Lung (tissue), 12 donors: ENCODE measurements around the gene NEDD8. TPM values are rescaled to one million over a fixed set of nuclear protein-coding genes. Genes with fewer than 3 reads are reported as not detected.
"Not testable (repeated sequence)": the region's sequence is repeated elsewhere in the genome, so short reads cannot be mapped to it uniquely, and the experiment has no call there.

ENCODE experiments used
- ATAC-seq: fragments of 200-7000 bp; cut with Tn5 transposase; one replicate; pipeline ENCODE4 v1.9.1; 2020; ENCODE audit warnings: moderate number of reproducible peaks; ENCODE audit not compliant: insufficient read depth, low FRiP score
- DNase-seq, 3 donors: peaks; one replicate each; pipeline ENCODE4 v3.0.0-alpha.2; 2013 to 2017
- H3K27ac ChIP-seq, 2 donors: one replicate each; pipeline ENCODE4 v1.5.1; 2013; ENCODE audit warnings: mild to moderate bottlenecking in 2 of 2, moderate library complexity in 2 of 2, control low read depth in 1 of 2, inconsistent platforms in 1 of 2, low read depth in 1 of 2, low read length in 1 of 2
- H3K27me3 ChIP-seq, 3 donors: one replicate each; pipeline ENCODE4 v1.5.1; 2013; ENCODE audit warnings: low read length in 2 of 3; ENCODE audit not compliant: control insufficient read depth in 3 of 3, insufficient read depth in 3 of 3
- H3K36me3 ChIP-seq, 4 donors: one replicate each; pipeline ENCODE4 v1.5.1; 2013; ENCODE audit warnings: low read length in 4 of 4, mild to moderate bottlenecking in 1 of 4, moderate library complexity in 1 of 4; ENCODE audit not compliant: control insufficient read depth in 4 of 4, insufficient read depth in 4 of 4
- H3K4me1 ChIP-seq, 5 donors: one replicate each; pipeline ENCODE4 v1.5.1; 2013; ENCODE audit warnings: low read length in 5 of 5, mild to moderate bottlenecking in 2 of 5, moderate library complexity in 1 of 5; ENCODE audit not compliant: control insufficient read depth in 5 of 5, insufficient read depth in 5 of 5
- H3K4me3 ChIP-seq: one replicate; pipeline ENCODE4 v1.5.1; 2013; ENCODE audit warnings: mild to moderate bottlenecking, control low read depth, moderate library complexity
- H3K9ac ChIP-seq, 2 donors: one replicate each; pipeline ENCODE4 v1.5.1; 2013; ENCODE audit warnings: low read length in 2 of 2, control low read depth in 1 of 2; ENCODE audit not compliant: insufficient read depth in 1 of 2
- H3K9me3 ChIP-seq, 4 donors: one replicate each; pipeline ENCODE4 v1.5.1; 2013; ENCODE audit warnings: low read length in 3 of 4, mild to moderate bottlenecking in 1 of 4, moderate library complexity in 1 of 4; ENCODE audit not compliant: control insufficient read depth in 4 of 4, insufficient read depth in 3 of 4
- WGBS, 2 donors: extraction: QIAGEN DNeasy Blood & Tissue Kit; methylation state at CpG; one replicate each; pipeline ENCODE4 v1.1.7; 2013; 5-methylcytosine and 5-hydroxymethylcytosine counted together
- polyA plus RNA-seq, 2 donors: library from polyadenylated mRNA; stranded (reverse); fragments of 200-250 nt; gene quantifications; one replicate each; pipeline ENCODE4 v1.2.1, GENCODE V29; 2013
- total RNA-seq, 2 donors: library from RNA; depleted of rRNA in 1 of 2; stranded (reverse); fragments of >200 nt in 1 of 2; gene quantifications; one replicate each; pipeline ENCODE4 v1.2.1, GENCODE V29; 2014 to 2021
- TF ChIP-seq, protein P1 (sequence below): IDR thresholded peaks from 2 replicates; pipeline ENCODE4 v1.5.1; 2012; ENCODE audit warnings: mild to moderate bottlenecking; ENCODE audit errors: control extremely low read depth, extremely low read depth
- donor health status: control.
- donor health status: control.
- donor health status: Bipolar disorder and iron deficiency.
- donor health status: healthy.
- donor health status: DM: yes; HTN: yes; CAD: no.

The NEDD8 gene
- total and polyA plus RNA-seq, 4 donors = 69.5 to 246 (median 194) TPM

- no peak for ATAC-seq
- Histone ChIP-seq H3K27me3 (no peaks in the 10 kb centered on the region), H3K36me3 (peaks cover 0 to 2% (median 0%) of the 10 kb centered on the region in 4 donors), H3K27ac (no peak overlapping the region), H3K9ac (no peak overlapping the region), H3K4me1 (peaks cover 0 to 7% (median 2%) of the 10 kb centered on the region in 5 donors), H3K9me3 (no peaks in the 10 kb centered on the region), H3K4me3 (no peak overlapping the region)
- TF ChIP-seq, protein P1, sequence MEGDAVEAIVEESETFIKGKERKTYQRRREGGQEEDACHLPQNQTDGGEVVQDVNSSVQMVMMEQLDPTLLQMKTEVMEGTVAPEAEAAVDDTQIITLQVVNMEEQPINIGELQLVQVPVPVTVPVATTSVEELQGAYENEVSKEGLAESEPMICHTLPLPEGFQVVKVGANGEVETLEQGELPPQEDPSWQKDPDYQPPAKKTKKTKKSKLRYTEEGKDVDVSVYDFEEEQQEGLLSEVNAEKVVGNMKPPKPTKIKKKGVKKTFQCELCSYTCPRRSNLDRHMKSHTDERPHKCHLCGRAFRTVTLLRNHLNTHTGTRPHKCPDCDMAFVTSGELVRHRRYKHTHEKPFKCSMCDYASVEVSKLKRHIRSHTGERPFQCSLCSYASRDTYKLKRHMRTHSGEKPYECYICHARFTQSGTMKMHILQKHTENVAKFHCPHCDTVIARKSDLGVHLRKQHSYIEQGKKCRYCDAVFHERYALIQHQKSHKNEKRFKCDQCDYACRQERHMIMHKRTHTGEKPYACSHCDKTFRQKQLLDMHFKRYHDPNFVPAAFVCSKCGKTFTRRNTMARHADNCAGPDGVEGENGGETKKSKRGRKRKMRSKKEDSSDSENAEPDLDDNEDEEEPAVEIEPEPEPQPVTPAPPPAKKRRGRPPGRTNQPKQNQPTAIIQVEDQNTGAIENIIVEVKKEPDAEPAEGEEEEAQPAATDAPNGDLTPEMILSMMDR = no peak
- 93 to 94% methylated on average over 3 of the region's 3 CpGs for WGBS, 2 donors
- no peak for DNase-seq
Measured at GRCh38 chr14:24246765-24247212, 14.6 kb upstream of the NEDD8 start.

DNA sequence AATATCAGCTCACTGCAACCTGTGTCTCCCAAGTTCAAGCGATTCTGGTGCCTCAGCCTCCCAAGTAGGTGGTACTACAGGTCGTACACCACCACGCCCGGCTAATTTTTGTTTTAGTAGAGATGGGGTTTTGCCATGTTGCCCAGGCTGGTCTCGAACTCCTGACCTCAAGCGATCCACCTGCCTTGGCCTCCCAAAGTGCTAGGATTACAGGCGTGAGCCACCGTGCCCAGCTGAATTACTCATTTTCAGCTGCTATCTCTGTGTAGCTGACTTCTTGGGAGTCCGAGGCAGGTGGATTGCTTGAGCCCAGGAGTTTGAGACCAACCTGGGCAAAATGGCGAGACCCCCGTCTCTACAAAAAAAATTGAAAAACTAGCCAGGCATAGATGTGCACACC is 13.2 kb upstream of the NEDD8 start:
- not testable (repeated sequence) for H3K27ac ChIP-seq, DNase-seq, H3K4me3 ChIP-seq, H3K9ac ChIP-seq, H3K9me3 ChIP-seq, ATAC-seq, H3K27me3 ChIP-seq
- peaks cover 4 to 14% (median 9%) of the 10 kb centered on the region in 5 donors for H3K4me1 ChIP-seq
- WGBS, 2 donors = 96 to 97% methylated on average over 11 of the region's 11 CpGs
- peaks cover 0 to 14% (median 7%) of the 10 kb centered on the region in 4 donors for H3K36me3 ChIP-seq

GRCh38 chr14:24243336-24243836 is 11.2 kb upstream of the NEDD8 start:
- no peak for DNase-seq
- 31 to 41% methylated on average over 10 of the region's 10 CpGs for WGBS, 2 donors
- H3K27ac ChIP-seq = peak overlapping the region; percentile 92 to 96
- peaks cover 9 to 19% (median 11%) of the 10 kb centered on the region in 5 donors for H3K4me1 ChIP-seq
- H3K36me3 ChIP-seq = peaks cover 5 to 32% (median 20%) of the 10 kb centered on the region in 4 donors
- H3K9me3 ChIP-seq = no peaks in the 10 kb centered on the region
- TF ChIP-seq, protein P1 = no peak
- H3K9ac ChIP-seq = peak overlapping the region; percentile 50 to 65
- no peaks in the 10 kb centered on the region for H3K27me3 ChIP-seq
- no peak overlapping the region for H3K4me3 ChIP-seq
- no peak for ATAC-seq

GRCh38 chr14:24241829-24242443 is 9.8 kb upstream of the NEDD8 start:
- Histone ChIP-seq H3K4me1 (peaks cover 9 to 19% (median 11%) of the 10 kb centered on the region in 5 donors), H3K9ac (peak overlapping the region; percentile 69 to 97), H3K9me3 (no peaks in the 10 kb centered on the region), H3K27ac (peak overlapping the region; percentile 92 to 96), H3K4me3 (peak overlapping the region; percentile 78), H3K36me3 (peaks cover 5 to 41% (median 27%) of the 10 kb centered on the region in 4 donors), H3K27me3 (no peaks in the 10 kb centered on the region)
- TF ChIP-seq, protein P1 = peak; percentile 29
- WGBS, 2 donors = 2 to 4% methylated on average over 39 of the region's 39 CpGs
- DNase-seq (peak; percentile 94 to 96 (median 95)), ATAC-seq (peak; percentile 93)
